GM19467 (cell line): ENCODE measurements around the gene ALDH1A3.

Experiments
- ATAC-seq: cut with Tn5 transposase; IDR thresholded peaks from one replicate; pipeline ENCODE4 v1.9.1; 2021; ENCODE audit warnings: mild to moderate bottlenecking, moderate library complexity; ENCODE audit not compliant: unreplicated experiment

The ALDH1A3 gene

DNA sequence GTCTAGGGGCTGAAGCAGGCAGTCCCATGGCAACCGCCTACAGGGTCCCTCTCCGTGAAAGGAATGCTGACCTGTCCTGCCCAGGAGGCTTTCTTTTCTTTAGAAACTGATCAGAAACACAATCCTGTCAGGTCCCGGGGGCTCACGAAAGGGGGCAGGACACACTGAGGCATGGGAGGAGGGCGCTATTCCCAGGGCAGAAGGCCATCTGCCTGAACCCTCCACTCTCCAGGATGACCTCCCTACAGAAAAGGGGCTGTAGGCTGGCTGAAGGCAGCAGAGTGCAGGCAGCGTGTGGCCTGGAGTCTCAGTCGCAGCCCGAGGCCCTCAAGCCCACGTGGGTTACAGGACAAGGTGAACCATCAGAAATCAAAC, 21.2 kb downstream of the ALDH1A3 start:
- ATAC-seq, result no peak

DNA sequence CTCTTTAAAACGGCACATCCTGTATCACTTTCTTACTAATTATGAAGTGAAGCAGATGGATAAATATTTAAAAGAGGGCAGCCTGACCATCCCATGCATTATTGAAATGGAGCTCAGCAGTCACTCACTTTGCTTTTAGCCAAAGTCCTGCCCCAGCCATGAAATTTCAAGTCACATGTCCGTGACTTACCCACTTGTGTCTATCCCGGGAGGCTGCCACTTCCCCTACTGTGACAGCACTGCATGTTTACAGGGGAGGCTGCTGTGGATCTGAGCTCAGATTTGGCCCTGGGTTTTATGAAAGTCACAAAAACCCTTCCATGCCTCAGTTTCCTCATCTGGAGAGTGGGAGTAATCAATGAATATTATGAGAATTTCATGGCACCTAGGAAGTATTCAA, 21.7 kb downstream of the ALDH1A3 start:
- ATAC-seq, result no peak

DNA sequence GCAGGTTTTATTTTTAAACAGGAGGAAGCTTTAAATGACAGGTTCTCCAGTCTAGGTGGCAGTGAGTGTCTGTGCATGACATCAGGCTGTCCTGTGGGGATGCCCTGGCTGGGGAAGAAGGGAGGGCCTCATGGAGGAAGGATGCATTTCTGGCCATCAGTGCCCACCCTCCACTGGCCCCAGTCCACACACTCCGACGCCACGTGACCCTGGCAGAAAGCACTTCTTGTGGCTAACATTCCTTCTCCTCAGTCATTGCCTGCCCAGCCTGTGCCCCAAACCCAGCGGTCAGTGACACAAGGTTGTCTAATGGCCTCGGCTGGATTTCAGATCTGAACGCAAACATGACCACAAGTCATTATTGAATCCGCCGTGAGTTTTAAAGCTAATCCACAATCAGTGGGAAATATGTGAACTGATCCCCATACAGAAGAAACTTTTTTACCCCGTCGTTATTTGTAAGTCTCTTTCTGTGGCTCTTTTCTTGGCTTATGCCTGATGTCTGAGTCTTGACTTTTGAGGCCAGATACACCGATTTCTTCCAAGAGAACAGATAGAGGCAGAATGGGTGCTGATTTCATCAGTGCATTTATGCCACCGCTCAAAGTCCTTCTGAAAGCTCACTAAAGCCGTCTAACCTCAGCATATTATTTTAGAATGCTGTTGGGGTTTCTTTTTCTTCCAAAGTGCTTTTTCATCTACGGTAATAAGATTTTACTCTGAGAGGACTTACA, 22.2 kb downstream of the ALDH1A3 start:
- no peak for ATAC-seq

DNA sequence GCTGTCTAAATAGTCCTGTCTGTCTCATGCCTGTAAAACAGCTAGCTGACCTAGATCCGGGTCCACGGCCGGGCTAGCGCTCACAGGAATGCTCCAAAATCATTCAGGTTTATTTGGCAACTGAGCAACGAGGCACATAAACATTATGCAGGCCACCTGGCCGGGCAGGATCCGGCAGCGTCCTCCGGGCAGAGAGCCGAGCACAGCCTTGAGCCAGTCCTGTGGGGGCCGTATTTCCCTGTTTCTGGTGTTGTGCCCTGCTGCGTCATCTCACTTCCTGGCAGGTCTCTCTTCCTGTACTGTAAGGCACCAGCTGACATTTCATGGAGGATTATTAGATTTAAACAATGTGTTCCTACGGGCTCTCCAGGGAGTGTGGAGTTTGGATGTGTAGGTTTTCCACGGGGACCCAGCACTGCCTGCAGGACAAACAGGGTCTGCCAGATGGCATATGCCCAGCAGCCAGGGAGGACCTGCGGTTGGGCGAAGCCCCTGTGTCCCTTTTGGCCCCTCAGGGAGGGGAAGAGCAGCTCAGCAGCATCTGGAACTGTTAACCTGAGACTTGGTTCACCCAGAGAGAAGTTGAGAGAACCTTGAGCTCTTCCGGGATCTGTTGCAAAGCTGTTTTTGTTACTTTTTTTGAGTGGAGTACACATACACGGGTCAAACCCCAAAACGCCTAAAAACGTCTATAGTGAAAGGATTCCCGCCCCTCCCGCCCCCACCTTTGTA, 23.0 kb downstream of the ALDH1A3 start:
- ATAC-seq, result no peak

DNA sequence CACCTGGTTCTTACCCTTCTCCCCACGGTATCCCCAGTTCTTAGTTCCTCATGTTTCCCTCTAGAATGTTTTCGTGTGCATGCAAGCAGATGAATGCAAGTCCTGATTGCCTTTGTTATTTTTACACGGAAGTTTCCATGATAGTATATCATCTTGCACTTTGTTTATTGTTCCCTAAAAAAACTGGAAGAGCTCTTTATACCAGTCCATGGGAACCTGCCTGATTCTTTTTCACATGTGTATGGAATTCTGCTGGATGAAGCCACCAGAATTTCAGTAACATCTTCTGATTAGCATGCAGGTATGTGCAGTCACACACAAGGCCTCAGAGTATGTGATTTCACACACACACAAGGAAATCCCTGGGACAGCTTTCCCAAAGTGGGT, 23.5 kb downstream of the ALDH1A3 start:
- ATAC-seq, result no peak

DNA sequence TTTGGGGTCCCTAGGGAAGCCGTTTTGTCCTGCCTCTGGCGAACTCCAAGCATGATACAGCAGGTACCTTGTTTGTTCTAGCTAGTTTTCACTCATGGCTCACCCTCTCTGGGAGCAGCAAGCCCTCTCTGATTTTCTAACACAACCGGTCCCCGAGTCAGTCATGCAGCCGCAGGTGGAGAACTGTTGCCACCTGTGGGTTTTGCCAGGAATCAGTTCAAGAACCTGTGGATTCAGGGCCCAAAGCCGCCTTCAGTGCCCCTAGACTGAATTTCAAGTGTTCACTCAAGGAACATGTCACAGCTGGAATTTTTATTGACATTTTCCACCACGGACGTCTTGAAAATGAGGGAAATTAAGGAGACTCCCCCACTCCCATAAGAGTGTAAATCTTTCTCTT, 26.2 kb downstream of the ALDH1A3 start:
- ATAC-seq, result no peak

DNA sequence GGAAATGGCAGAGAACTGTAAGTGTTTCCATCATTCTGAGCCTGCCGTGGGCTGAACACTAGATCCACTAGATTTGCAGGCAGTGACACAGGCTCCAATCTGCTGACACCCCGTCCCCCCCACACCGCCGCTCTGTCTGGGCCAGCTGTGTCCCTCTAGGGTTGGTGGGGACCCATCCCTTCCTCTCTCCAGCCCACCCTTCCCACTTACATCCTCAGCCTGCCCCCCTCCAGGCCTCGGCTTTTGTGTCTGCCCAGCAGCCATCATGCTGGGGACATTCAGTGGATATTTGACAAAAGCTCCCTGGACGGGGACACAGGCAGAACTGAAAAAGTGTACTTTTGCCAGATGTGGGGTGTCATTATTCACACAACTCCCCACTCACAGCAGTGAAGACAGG, 28.8 kb downstream of the ALDH1A3 start:
- ATAC-seq, result no peak

DNA sequence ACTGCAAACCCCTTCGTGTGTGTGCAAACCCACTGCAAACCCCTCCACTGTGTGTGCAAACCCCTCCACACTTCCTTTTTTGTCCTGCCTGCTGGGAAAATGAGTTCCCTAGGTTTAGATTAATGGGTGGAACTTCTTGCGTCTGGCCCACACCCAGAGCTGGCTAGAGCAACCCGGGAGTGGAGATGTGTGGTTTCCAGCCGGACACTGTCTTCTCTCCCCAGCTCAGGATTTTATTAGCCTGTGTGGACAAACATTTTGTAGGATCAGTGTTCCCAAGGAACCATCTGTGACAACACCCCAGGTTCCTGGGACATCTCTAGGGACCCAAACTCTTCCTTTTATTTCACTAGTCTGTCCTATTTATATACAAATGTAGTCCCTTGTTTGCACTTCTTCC, 29.9 kb downstream of the ALDH1A3 start:
- ATAC-seq, result no peak

DNA sequence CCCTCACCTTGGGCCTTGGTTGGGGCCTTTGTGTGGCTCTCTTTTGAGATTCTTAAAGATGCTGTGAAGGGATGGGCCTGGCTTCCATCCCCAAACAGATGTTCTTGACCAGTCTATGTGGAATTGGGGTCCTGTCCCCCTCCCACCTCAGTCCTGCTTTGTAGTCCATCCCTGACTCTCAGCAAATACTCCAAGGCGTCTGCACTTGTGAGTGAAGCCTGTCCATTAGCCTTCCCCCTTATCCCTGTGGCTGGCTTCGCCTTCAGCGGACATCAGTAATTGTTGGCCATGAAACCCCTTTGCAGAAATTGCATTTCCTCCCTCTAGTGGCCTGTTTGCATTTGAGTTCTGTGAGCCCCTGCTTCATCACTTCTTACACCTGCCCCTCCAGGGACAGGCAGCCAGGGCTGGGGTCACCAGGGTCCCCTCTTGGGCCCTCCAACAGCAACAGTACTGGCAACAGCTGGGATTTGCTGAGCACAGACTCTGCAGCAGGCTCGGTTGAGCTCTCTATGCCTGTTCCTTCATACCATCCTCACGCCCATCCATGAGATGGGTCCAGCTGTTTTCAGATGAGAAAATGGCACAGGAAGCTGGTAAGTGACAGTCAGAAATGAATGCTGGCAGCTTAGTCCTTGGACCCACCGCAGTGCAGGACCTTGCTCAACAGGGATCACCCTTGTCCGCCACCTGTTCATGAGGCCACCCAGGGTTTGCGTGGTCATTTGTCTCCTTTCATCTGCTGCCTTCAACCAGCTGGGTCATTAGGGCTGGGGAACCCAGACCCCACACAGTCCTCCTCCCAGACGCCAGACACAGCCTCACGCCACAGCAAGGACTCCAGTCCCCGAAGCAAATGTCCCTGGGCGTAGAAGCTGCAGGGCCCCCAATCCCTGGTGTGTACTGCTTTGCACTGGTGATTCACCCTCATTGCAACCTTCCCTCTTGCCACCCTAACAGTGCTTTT, 30.6 kb downstream of the ALDH1A3 start:
- ATAC-seq, result no peak

DNA sequence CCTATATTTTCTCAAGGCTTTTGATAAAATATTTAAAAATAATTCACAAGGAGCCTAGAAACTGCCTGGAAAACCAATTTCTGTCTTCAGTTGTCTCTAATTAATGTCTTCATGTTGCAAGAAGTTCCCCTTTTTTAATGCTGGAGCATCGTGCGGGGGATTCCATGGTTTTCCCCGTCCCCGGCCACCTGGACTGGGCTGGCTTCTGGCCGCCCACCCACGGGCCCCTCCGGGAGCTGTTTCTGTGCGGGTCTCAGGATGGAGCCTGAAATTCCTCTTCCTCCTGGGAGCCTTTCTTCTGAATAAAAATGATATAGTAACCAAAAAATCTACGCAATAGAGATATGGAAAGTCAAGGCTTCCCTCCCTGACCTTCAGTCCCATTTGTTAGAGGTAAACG, 31.5 kb downstream of the ALDH1A3 start:
- ATAC-seq, result no peak

DNA sequence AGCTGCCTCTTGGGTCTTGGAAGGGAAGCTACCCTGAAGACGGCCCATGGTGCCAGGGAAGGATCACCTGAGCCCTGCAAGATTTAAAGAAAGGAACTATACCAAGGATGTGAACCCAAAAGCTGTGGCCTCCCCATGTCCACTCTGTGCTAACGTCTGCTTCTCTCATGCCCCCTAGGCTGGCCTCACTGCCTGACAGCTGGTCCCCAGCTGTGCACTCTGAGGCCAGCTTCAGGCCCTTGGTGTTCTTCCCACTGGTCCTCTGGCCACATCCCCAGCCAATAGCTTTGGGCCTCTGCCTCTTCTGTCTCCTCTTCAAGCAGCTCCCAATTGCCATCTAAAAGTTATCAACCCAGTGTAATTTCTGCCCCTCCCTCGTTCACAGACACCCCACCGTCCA, 34.3 kb downstream of the ALDH1A3 start:
- ATAC-seq, result no peak

DNA sequence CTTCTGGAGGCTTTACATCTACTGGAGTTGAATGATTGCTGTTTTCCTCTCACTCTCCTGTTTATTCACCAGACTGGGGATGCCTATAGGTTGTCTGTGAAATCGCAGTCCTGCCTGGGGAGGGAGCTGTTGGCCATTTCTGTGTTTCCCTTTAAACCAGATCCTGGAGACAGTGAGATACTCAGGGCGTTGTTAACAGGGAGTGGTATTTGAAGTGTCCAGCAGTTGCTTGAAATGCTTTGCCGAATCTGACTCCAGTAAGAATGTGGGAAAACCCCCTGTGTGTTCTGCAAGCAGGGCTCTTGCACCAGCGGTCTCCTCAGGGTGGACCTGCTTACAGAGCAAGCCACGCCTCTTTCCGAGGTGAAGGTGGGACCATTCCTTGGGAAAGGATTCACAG, 35.2 kb downstream of the ALDH1A3 start:
- ATAC-seq, result no peak

DNA sequence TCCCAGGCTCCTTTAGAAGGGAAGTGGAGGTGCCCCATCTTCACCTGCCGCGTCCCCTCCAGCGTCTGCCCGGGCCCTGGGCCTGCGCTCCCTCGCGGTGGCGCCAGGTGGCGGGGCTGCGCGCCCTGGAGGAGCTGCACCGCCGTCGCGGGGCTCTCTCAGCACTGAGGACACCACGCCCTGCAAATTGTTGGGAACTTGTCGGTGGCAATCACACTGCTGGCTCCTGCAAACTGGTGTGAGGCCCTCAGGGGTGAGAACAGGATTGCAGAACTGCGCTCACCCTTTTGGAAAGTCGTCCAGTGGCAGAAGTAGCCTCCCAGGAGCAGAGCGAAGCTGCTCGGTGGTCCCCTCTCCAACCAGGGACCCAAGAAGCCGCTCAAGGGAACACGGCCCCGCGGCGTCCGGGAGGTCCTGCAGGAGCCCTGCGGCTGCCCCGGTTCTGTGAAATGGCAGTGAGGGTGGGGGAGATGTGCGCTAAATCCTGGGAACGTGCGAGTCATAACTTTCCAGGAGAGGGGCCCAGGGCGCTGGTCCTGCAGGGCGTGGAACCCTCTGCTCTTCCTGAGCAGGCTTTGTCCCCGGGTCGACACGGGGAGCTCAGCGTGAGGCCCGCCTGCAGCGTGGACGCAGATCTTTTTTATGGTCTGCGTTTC, 38.5 kb downstream of the ALDH1A3 start:
- ATAC-seq, result peak; percentile 52

DNA sequence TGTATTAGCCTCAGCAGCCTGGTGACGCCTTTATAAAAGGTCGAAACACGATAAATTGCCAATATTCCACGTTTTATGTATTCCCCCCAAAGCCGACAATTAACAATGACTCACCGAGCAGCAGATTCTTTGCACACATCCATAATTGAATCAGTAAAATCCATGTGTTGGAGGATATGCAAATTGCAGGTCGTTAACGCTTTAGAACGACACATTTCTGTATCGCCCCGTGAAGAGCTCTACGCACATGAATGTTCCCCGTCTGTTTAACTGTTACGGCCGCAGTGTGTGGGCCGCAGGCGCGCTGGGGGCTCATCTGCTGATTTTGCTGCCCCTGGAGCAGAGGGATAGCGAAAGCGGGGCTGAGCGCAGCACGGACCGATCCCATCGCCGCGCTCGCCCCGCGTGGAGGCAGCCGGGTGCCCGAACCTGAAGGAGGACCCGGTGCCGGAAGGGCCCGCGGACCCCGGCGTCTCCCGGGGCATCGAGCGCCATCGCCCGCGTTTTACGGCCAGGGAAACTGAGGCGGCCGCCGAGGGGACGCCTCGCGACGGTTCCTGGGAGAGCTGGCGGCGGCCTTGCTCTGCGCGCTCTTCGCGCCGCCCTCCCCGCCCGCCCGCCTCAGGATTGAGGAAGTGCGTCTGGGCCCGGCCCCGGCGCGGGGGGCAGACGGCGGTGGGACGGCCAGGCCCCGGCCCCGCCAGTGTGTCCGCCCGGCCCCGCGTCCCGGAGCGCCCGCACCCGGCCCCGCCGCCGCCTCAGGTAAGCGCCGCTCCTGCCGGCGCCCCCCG, 39.3 kb downstream of the ALDH1A3 start, which contains the start of gene LRRK1:
Gene LRRK1 (plus strand): TSS at position 668 of the 791 bp plus-strand sequence. CDS start 5,276 bp downstream, outside the sequence.
- no peak for ATAC-seq

DNA sequence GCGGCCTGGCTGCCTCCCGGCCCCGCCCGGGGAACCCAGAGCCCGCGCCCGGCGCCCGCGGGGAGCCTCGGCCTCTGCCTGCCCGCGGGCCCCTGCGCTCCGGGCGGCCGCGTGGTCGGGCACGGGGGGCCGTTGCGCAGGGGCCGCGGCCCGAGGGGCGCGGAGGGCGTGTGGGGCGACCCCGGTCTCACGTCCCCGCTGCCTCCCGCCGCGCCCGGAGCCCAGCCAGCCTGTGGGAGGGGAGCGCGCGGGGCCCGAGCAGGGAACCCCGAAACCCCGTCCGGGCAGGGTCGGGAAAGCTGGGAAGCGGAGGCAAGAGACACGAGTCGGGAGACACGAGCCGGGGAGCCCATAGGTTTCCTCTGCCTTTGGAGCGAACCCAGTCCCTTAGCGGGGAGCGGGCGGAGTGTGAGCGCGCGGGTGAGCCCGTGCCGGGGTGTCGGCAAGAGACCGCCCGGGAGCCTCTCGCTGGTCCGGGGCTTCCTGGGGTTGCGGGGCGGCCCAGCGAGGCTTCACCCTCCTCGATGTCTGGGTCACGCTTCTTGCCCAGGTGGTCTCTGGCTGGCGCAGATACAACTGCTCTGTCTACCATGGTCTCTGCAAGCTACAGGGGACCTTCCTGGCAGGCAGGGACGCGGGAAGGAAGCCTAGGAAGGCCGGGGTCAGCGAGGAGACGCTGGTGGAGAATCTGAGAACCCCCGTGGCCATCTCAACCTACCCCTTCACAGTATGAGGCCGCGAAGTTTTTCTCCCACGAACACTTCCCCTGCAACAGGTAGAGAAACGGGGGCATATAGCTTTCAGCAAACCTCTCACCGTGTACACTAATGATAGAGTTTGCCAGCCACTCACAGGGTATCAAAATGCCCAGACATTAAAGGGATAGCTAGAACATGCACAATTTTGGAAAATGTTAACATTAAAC, 40.1 kb downstream of the ALDH1A3 start:
- ATAC-seq, result no peak

DNA sequence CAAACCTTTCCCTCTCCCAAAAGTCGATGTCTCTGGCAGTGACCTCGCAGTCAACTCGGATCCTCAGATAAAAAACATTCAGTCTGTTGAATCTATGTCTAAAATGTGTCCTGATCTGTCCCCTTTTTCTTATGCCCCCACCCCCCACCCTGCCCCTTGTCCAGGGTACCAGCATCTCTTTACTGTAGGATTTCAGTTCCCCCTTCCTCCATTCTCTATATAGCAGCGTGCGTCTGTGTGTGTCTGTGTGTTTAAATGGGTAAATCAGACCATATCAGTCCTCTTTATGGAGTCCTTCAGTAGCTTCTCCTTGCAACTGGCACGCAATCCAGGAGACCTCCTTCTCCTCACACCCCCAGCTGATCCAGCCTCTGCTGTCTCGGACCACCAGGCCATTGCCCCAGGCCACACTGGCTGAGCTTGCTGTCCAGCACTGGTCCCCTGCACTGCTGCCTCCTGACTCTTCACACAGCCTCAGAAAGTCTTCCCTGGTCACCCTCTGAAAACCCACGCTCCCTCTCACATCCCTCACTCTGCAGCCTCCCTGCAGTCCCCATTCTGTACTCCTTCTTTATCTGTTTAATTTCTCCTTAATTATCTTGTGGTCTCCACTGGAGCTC, 41.0 kb downstream of the ALDH1A3 start:
- ATAC-seq, result no peak

DNA sequence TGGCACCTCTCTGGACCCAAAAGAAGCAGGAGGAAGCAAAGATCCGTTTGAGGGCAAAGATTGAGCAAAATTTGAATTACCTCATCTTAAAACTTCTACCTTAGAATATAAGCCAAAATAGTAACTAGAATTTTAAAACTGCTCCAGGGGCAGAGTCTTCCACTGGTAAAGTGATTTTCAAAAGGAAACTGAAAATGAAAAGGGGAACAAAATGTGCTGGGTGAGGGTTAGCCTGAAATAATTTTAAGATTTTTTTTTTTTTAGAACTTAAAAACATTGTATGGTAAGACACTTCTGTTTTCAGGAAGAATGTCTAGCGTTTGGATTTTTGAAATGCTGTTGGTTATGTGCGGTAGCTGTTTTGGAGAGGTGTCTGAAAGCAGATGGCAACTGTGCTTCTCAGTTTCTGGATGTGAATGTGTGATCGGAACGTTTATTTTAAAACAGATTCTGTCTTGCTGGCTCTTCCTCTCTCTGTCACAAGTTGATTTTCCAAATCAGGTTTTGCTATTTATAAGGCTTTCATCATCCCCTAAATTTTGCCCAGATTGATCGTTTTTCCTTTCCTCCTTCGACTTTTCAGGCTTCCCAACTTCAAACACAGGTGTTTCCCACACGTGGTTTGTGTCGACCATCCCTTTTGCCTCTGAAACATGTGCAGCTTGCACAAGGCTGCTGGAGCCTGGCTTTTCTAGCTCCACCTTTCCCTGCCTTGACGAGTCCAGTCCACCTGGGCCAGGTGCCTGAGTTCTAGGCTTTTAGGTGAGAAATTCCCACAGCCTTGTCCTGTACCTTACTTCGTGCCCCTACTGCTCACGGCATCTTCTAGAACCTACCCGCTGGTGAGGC, 42.8 kb downstream of the ALDH1A3 start:
- ATAC-seq, result no peak

DNA sequence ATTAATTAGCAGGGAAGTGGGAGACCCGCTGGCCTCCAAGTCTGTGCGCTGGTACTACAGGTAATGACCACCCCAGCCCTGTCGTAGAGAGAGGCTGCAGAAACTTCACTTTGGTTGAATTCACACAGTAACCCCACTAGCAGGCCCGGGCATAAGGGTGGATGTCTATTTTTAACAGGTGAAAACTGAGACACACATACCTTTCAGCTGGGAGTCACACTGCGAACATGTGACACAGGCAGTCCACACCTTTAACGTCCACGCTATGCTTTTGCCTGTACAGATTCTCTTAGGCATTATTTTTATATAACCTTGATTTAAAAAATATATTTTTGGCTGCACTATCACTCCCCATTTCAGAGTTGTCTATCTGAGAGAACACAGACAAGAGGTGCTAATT, 43.4 kb downstream of the ALDH1A3 start:
- no peak for ATAC-seq
